Kidney (tissue), 14 donors: Measurements from ENCODE around the gene DMRTB1. TPM values are rescaled to one million over a fixed set of nuclear protein-coding genes. Genes with fewer than 3 reads are reported as not detected.

Experiments
- DNase-seq, 5 donors: peaks; one replicate each; pipeline ENCODE4 v3.0.0-alpha.2; 2013 to 2020
- FAIRE-seq: peaks from 2 replicates; lab custom pipeline; 2012; peaks lifted over from hg19 to GRCh38; lab: Jason Lieb, UNC
- H3K27ac ChIP-seq, 2 donors: one replicate each; pipeline ENCODE4 v1.7.0; 2013; ENCODE audit warnings: low read depth in 2 of 2, low read length in 2 of 2, inconsistent platforms in 1 of 2
- H3K27me3 ChIP-seq: one replicate; pipeline ENCODE4 v1.7.1; 2013; ENCODE audit warnings: low read length, inconsistent platforms; ENCODE audit not compliant: control insufficient read depth, insufficient read depth
- H3K36me3 ChIP-seq, 3 donors: one replicate each; pipeline versions ENCODE4 v1.7.0 to v1.7.1; 2013; ENCODE audit warnings: low read length in 3 of 3, control low read depth in 1 of 3, inconsistent platforms in 1 of 3; ENCODE audit not compliant: insufficient read depth in 3 of 3, control insufficient read depth in 2 of 3
- H3K4me1 ChIP-seq, 3 donors: one replicate each; pipeline versions ENCODE4 v1.7.0 to v1.7.1; 2013; ENCODE audit warnings: low read length in 3 of 3, inconsistent platforms in 1 of 3, low read depth in 1 of 3; ENCODE audit not compliant: control insufficient read depth in 2 of 3, insufficient read depth in 2 of 3
- H3K4me3 ChIP-seq, 3 donors: one replicate each; pipeline versions ENCODE4 v1.7.0 to v1.8.1; 2013; ENCODE audit warnings: low read length in 3 of 3, control low read depth in 1 of 3, inconsistent platforms in 1 of 3
- H3K9ac ChIP-seq, 3 donors: one replicate each; pipeline versions ENCODE4 v1.7.0 to v1.7.1; 2013; ENCODE audit warnings: low read length in 3 of 3, control low read depth in 1 of 3, inconsistent platforms in 1 of 3
- H3K9me3 ChIP-seq, 3 donors: one replicate each; pipeline versions ENCODE4 v1.7.0 to v1.7.1; 2013; ENCODE audit warnings: low read length in 3 of 3, control low read depth in 1 of 3, inconsistent platforms in 1 of 3; ENCODE audit not compliant: control insufficient read depth in 2 of 3, insufficient read depth in 1 of 3
- CTCF ChIP-seq: IDR thresholded peaks from 3 replicates; pipeline ENCODE4 v1.5.1; 2012; ENCODE audit warnings: mild to moderate bottlenecking, moderate library complexity, borderline replicate concordance; ENCODE audit not compliant: insufficient read depth; ENCODE audit errors: extremely low read depth
- intact Hi-C: fragments of 100-400 bp; cut with DNase I; formaldehyde crosslinking; loops from one replicate; pipeline ENCODE4 v1.11.1; 2022
- polyA plus RNA-seq: library from polyadenylated mRNA; stranded (reverse); fragments of 350-450 nt; fragmentation: Illumina TruSeq; extraction: RNeasy Lipid Tissue Mini Kit (QIAGEN cat#74804); gene quantifications from one replicate; pipeline ENCODE4 v1.2.3, GENCODE V29; 2014; ENCODE audit warnings: low read depth, low replicate concordance; ENCODE audit not compliant: insufficient read depth
- total RNA-seq: library from RNA; stranded (reverse); fragmentation: NEBNext Ultra II Directional; extraction: Animal tissue kit (Norgen Biotek cat#: 25700); gene quantifications from one replicate; pipeline ENCODE4 v1.2.1, GENCODE V29; 2021
- donor health status: control.
- donor health status: control.
- donor health status: control.
- donor health status: control.
- donor health status: control.
- donor health status: DM: yes; HTN: yes; CAD: no.
- donor health status: Normal renal cell carcinoma (clear cell type).

The DMRTB1 gene
- total and polyA plus RNA-seq, 2 donors from 2014 or later: not detected

GRCh38 chr1:53503433-53504217 is 44.4 kb downstream of the DMRTB1 start:
- intact Hi-C loops: no loop called here
- TF ChIP-seq CTCF: no peak
- DNase-seq: peak in 2 of 5 donors; percentile 48 to 60

GRCh38 chr1:53504901-53505300 is 45.7 kb downstream of the DMRTB1 start:
- Histone ChIP-seq H3K4me1 (peaks cover 0 to 2% (median 0%) of the 10 kb centered on the region in 3 donors), H3K9me3 (no peaks in the 10 kb centered on the region), H3K9ac (no peak overlapping the region), H3K27me3 (no peaks in the 10 kb centered on the region), H3K4me3 (no peak overlapping the region), H3K27ac (no peak overlapping the region), H3K36me3 (no peaks in the 10 kb centered on the region)
- TF ChIP-seq CTCF: no peak
- no peak for FAIRE-seq
- intact Hi-C loops: no loop called here
- no peak for DNase-seq

More at GRCh38 chr1:53503433-53504217, 44.4 kb downstream of the DMRTB1 start:
- Histone ChIP-seq H3K4me3 (no peak overlapping the region), H3K4me1 (no peaks in the 10 kb centered on the region), H3K27ac (no peak overlapping the region), H3K9ac (no peak overlapping the region), H3K9me3 (no peaks in the 10 kb centered on the region), H3K36me3 (no peaks in the 10 kb centered on the region), H3K27me3 (no peaks in the 10 kb centered on the region)
- FAIRE-seq: no peak

GRCh38 chr1:53505401-53505800 is 46.2 kb downstream of the DMRTB1 start:
- Histone ChIP-seq H3K9me3 (no peaks in the 10 kb centered on the region), H3K4me3 (no peak overlapping the region), H3K36me3 (no peaks in the 10 kb centered on the region), H3K4me1 (peaks cover 0 to 2% (median 0%) of the 10 kb centered on the region in 3 donors), H3K9ac (no peak overlapping the region), H3K27ac (no peak overlapping the region), H3K27me3 (no peaks in the 10 kb centered on the region)
- intact Hi-C loops: no loop called here
- TF ChIP-seq CTCF: no peak
- FAIRE-seq (no peak), DNase-seq (no peak)

- H3K27ac ChIP-seq: no peak overlapping the region
- H3K9ac ChIP-seq: no peak overlapping the region
- intact Hi-C loops: no loop called here
- DNase-seq: no peak
- no peaks in the 10 kb centered on the region for H3K36me3 ChIP-seq
- H3K4me1 ChIP-seq: peaks cover 0 to 2% (median 0%) of the 10 kb centered on the region in 3 donors
- H3K27me3 ChIP-seq: no peaks in the 10 kb centered on the region
- no peak overlapping the region for H3K4me3 ChIP-seq
- TF ChIP-seq CTCF: no peak
- no peaks in the 10 kb centered on the region for H3K9me3 ChIP-seq
- FAIRE-seq: no peak
These were observed 46.7 kb downstream of the DMRTB1 start for GRCh38 chr1:53505891-53506290.
